Measurements from ENCODE around the gene ADAMTSL4.
"Not testable (repeated sequence)": the region's sequence is repeated elsewhere in the genome, so short reads cannot be mapped to it uniquely, and the experiment has no call there.

ADAMTSL4 gene

DNA sequence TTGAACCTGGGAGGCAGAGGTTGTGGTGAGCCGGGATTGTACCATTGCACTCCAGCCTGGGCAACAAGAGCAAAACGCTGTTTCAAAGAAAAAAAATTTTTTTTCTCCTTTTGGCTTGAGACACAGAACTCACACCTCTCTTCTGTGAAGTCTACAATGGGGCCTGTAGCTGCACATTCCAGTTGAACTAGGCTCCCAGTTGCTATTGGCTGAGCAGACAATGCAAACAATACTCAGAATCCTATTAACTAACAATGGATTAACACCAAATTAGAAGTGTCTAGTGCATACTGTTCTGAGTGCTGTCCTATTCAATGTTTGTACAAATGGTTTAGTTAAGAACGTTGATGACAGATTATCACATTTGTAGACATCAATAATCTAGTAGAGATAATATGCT, 47.8 kb downstream of the ADAMTSL4 start:
- no peak for DNase-seq (ENCODE audit: low spot score)
- TF ChIP-seq, protein P1, sequence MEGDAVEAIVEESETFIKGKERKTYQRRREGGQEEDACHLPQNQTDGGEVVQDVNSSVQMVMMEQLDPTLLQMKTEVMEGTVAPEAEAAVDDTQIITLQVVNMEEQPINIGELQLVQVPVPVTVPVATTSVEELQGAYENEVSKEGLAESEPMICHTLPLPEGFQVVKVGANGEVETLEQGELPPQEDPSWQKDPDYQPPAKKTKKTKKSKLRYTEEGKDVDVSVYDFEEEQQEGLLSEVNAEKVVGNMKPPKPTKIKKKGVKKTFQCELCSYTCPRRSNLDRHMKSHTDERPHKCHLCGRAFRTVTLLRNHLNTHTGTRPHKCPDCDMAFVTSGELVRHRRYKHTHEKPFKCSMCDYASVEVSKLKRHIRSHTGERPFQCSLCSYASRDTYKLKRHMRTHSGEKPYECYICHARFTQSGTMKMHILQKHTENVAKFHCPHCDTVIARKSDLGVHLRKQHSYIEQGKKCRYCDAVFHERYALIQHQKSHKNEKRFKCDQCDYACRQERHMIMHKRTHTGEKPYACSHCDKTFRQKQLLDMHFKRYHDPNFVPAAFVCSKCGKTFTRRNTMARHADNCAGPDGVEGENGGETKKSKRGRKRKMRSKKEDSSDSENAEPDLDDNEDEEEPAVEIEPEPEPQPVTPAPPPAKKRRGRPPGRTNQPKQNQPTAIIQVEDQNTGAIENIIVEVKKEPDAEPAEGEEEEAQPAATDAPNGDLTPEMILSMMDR (IDR thresholded peaks at IDR 0.05; ENCODE audit: extremely low read depth, insufficient read depth, missing control alignments): no peak
- in situ Hi-C loops (cut with MboI; ENCODE audit: low pct_unique_long_range_greater_than_20kb, low sequenced_read_pairs, unreplicated experiment): no loop called here

- in situ Hi-C loops (cut with MboI; ENCODE audit: low pct_unique_long_range_greater_than_20kb, low sequenced_read_pairs, unreplicated experiment); DNase-seq (ENCODE audit: low spot score): not testable (repeated sequence)
Observed at GRCh38 chr1:150598346-150598745, 49.1 kb downstream of the ADAMTSL4 start.

DNA sequence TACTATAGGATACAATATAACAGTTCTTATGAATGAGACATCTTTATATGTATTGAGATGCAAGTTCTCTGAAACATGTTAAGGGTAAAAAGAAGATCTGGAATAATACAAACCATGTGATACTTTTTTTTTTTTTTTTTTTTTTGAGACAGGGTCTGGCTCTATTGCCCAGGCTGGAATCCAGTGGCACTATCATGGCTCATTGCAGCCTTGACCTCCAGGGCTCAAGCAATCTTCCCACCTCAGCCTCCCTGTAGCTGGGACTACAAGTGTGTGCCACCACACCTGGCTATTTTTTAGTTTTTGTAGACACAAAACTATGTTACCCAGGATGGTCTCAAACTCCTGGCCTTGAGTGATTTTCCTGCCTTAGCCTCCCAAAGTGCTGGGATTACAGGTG, 52.3 kb downstream of the ADAMTSL4 start:
- no peak for DNase-seq (ENCODE audit: low spot score)
- TF ChIP-seq, protein P1 (IDR thresholded peaks at IDR 0.05; ENCODE audit: extremely low read depth, insufficient read depth, missing control alignments): no peak
- in situ Hi-C loops (cut with MboI; ENCODE audit: low pct_unique_long_range_greater_than_20kb, low sequenced_read_pairs, unreplicated experiment): no loop called here

DNA sequence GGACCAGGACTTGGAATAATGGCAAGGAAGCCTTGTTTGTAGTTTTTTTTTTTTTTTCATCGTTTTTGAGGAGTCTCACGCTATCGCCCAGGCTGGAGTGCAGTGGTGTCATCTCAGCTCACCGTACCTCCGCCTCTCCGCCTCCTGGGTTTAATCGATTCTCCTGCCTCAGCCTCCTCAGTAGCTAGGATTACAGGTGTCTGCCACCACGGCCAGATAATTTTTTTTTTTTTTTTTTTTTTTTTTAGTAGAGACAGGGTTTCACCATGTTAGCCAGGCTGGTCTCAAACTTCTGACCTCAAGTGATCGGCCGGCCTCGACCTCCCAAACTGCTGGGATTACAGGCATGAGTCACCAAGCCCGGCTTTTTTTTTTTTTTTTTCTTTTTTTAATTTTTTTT, 53.2 kb downstream of the ADAMTSL4 start:
- in situ Hi-C loops (cut with MboI; ENCODE audit: low pct_unique_long_range_greater_than_20kb, low sequenced_read_pairs, unreplicated experiment): not testable (repeated sequence)

GRCh38 chr1:150603711-150604110, 54.5 kb downstream of the ADAMTSL4 start:
- no peak for DNase-seq (ENCODE audit: low spot score)
- in situ Hi-C loops (cut with MboI; ENCODE audit: low pct_unique_long_range_greater_than_20kb, low sequenced_read_pairs, unreplicated experiment): no loop called here
- TF ChIP-seq, protein P1 (IDR thresholded peaks at IDR 0.05; ENCODE audit: extremely low read depth, insufficient read depth, missing control alignments): no peak

More for the DNA sequence above, 53.2 kb downstream of the ADAMTSL4 start:
- DNase-seq (ENCODE audit: low spot score): not testable (repeated sequence)

GRCh38 chr1:150604226-150604588, 55.0 kb downstream of the ADAMTSL4 start:
- TF ChIP-seq, protein P1 (IDR thresholded peaks at IDR 0.05; ENCODE audit: extremely low read depth, insufficient read depth, missing control alignments): no peak
- in situ Hi-C loops (cut with MboI; ENCODE audit: low pct_unique_long_range_greater_than_20kb, low sequenced_read_pairs, unreplicated experiment): no loop called here
- DNase-seq (ENCODE audit: low spot score): no peak

DNA sequence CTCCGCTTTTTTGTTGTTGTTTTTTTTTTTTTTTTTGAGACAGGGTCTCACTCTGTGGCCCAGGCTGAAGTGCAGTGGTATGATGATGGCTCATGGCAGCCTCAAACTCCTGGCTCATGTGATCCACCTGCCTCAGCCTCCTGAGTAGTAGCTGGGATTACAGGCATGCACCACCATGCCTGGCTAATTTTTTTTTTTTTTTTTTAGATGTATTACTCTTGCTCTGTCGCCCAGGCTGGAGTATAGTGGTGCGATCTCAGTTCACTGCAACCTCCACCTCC, 56.2 kb downstream of the ADAMTSL4 start:
- DNase-seq (ENCODE audit: low spot score); in situ Hi-C loops (cut with MboI; ENCODE audit: low pct_unique_long_range_greater_than_20kb, low sequenced_read_pairs, unreplicated experiment): not testable (repeated sequence)

DNA sequence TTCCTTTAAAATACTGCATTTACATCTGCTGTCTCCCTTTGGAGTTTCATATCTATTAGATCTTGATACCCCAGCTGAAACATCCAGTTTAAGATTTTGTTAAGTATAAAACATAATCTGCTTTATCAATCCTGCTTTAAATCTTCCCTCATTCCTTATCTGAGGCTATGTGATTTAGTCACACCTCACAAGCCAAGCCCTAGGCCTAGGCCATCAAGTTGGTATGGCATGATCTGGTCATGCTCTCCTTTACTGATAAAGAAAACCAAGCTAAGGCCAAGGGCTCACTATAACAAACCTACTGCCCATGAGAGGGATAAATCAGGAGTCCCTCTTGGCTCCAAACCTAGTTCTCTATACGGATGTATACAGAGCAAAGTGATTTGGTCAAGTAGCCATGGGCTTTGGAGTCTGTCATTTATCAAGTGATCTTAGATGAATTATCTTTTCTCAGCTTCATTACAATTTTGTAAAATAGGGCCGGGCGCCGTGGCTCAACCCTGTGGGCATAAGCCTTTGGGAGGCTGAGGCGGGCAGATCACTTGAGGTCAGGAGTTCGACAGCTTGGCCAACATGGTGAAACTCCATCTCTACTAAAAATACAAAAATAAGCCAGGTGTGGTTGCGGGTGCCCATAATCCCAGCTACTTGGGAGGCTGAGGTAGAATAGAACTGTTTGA, 57.4 kb downstream of the ADAMTSL4 start:
- DNase-seq (ENCODE audit: low spot score): no peak
- TF ChIP-seq, protein P1 (IDR thresholded peaks at IDR 0.05; ENCODE audit: extremely low read depth, insufficient read depth, missing control alignments): no peak
- in situ Hi-C loops (cut with MboI; ENCODE audit: low pct_unique_long_range_greater_than_20kb, low sequenced_read_pairs, unreplicated experiment): no loop called here

Measured in GM13977 (cell line).